Transverse colon (tissue), 4 donors: ENCODE data around the gene PLAAT4.
"Not testable (repeated sequence)": the region's sequence is repeated elsewhere in the genome, so short reads cannot be mapped to it uniquely, and the experiment has no call there.

Experiments
- POLR2A ChIP-seq: fragments of 450-650 bp; IDR thresholded peaks from one replicate; pipeline ENCODE4 v1.6.1; 2016; ENCODE audit warnings: antibody characterized with exemption, mild to moderate bottlenecking, moderate library complexity
- POLR2AphosphoS5 ChIP-seq, 3 donors: sonication (generic); formaldehyde crosslinking; IDR thresholded peaks; one replicate each; pipeline ENCODE4 v1.6.1; 2016; ENCODE audit warnings: antibody characterized with exemption in 3 of 3
- TF ChIP-seq, protein P1 (sequence below), 5 experiments: fragments of 200-600 bp in 3 of 5; fragments of 450-650 bp in 2 of 5; sonication (generic) in 3 of 5; IDR thresholded peaks; 1 replicate in 2 of 5; 2 replicates in 3 of 5; pipeline ENCODE4 v1.5.1; 2016 to 2017; ENCODE audit warnings: antibody characterized with exemption in 5 of 5, inconsistent platforms in 3 of 5, mild to moderate bottlenecking in 2 of 5, moderate library complexity in 1 of 5

DNA sequence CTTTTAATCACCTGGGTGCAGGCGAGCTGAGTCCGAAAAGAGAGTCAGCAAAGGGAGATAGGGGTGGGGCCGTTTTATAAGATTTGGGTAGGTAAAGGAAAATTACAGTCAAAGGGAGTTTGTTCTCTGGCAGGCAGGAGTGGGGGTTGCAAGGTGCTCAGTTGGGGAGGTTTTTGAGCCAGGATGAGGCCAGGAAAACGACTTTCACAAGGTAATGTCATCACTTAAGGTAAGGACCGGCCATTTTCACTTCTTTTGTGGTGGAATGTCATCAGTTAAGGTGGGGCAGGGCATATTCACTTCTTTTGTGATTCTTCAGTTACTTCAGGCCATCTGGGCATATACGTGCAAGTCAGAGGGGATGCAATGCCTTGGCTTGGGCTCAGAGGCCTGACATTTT lies 7.2 kb upstream of the PLAAT4 start:
- not testable (repeated sequence) for TF ChIP-seq POLR2A; POLR2AphosphoS5 (IDR thresholded peaks at IDR 0.05)
- TF ChIP-seq, protein P1, sequence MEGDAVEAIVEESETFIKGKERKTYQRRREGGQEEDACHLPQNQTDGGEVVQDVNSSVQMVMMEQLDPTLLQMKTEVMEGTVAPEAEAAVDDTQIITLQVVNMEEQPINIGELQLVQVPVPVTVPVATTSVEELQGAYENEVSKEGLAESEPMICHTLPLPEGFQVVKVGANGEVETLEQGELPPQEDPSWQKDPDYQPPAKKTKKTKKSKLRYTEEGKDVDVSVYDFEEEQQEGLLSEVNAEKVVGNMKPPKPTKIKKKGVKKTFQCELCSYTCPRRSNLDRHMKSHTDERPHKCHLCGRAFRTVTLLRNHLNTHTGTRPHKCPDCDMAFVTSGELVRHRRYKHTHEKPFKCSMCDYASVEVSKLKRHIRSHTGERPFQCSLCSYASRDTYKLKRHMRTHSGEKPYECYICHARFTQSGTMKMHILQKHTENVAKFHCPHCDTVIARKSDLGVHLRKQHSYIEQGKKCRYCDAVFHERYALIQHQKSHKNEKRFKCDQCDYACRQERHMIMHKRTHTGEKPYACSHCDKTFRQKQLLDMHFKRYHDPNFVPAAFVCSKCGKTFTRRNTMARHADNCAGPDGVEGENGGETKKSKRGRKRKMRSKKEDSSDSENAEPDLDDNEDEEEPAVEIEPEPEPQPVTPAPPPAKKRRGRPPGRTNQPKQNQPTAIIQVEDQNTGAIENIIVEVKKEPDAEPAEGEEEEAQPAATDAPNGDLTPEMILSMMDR (IDR thresholded peaks at IDR 0.05): not testable (repeated sequence)
